ENCODE data around the gene NUDT12.
A peak's percentile ranks its signal among the peaks of the same experiment; 100 is the strongest.

NUDT12 gene

GRCh38 chr5:103562453-103563157 lies at the start of gene NUDT12:
Gene NUDT12 (minus strand): TSS chr5:103562789. CDS start chr5:103560248, 2,541 bp downstream.
- peak; percentile 90 for DNase-seq

GRCh38 chr5:103607346-103607745 lies 44.8 kb upstream of the NUDT12 start:
- no peak for DNase-seq

DNA sequence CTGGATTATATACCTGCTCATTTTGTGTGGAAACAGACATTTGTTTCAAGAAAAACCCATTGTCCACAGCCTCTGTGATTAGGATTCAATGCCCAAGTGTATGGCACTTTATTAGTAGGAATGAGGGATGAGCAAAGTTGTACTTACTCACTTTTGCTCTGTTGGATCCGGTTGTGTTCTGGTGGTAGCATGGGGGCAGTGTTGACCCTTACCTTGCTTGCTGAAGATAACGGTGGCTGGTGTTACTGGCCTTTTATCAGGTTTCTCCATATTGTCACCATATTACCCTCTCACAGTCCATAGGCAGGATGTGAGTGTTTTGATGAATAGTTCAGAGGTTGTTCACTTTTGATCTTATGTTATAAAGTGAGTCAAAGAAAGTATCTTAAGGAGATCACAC lies 42.7 kb upstream of the NUDT12 start:
- no peak for DNase-seq

DNA sequence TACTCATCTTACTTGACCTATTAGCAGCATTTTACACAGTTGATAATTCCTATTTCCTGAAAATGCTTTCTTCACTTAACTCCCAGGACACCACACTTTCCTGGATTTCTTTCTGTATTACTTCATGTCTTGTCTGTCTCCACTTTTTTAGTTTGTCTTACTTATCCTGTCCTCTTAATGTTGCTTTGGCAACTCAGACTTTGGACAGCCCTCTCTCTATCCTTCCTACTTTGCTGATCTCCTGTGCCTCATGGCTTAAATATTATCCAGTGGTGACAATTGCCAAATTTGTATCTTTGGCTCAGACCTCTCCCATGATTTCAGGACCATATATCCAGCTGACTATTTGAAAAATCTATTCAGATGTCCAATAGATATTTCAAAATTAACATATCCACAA lies 39.8 kb upstream of the NUDT12 start:
- DNase-seq = no peak

- DNase-seq = no peak
These were observed 38.7 kb upstream of the NUDT12 start for GRCh38 chr5:103601314-103601713.

DNA sequence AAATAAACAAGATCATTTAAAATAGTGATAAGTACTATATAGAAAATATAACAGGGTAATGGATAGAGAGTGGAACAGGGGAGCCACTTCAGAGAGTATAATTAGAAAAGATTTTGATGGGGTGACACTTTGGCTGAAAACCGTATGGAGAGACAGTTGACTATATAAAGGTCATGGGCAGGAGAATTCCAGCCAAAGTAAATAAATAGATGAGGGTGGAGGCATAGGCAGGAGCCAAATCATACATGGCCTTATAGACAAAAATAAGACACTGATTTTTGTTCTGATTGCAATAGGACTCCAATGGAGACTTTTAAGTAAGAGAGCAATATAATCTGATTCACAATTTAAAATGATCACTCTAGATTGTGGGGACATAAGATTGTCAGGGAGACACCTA lies 37.5 kb upstream of the NUDT12 start:
- no peak for DNase-seq

GRCh38 chr5:103598997-103599566 lies 36.5 kb upstream of the NUDT12 start:
- DNase-seq = no peak

DNA sequence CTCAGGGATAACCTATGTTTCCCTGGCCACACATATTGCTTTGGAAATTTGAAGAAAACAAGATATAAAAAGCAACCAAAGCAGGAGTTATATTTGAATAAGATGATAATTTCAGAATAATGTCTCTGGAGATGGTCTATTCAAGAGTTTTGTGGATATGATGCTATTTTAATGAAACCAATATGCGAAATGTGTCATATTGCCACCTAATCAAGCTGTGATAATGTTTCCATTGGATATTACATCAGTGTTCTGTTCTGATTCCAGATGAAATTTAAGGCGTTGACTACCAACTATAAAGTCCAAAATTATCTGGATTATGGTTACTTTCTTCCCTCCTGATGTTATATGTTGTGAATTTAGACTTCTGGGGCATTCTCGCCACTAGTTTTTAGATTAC lies 27.6 kb upstream of the NUDT12 start:
- no peak for DNase-seq

- no peak for DNase-seq
These were observed 27.2 kb upstream of the NUDT12 start for GRCh38 chr5:103589776-103590175.

DNA sequence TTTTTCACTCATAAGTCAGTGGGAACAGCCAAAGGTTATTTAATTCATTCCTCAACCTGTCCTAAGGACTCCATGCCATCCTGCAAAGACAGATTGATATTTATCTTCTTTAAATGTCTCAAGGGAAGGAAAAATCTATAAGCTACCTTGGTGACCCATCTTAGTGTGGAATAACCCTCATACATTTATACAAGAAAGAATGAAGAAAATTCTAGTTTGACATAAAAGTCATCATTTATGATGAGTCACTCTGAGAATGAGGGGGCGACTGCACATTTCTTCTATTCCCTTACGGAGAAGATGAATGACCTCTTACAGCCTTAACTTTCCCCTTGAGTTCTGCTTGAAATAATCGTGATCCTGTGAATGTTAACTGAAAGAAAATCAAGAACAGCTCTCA lies 26.8 kb upstream of the NUDT12 start:
- DNase-seq = no peak

GRCh38 chr5:103587185-103587748 lies 24.7 kb upstream of the NUDT12 start:
- DNase-seq = peak; percentile 27

DNA sequence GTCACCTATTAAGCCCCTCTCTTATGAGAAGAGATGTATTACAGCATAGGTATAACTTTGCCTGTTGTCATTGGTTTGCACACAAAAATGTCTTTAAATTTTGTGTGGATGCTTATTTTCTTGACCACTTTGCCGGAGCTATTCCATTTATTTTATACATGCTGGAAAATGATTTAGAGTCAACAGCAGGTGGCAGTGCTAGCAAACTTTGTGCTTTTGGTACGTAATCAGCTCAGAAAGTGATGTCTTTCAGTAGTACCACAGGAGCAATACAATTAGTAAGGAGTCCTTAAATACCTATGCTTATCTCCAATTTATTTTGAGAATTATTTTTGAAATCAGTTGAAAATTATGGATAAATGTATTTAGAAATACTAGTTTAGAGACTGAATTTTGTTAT lies 19.8 kb upstream of the NUDT12 start:
- DNase-seq = peak; percentile 9

DNA sequence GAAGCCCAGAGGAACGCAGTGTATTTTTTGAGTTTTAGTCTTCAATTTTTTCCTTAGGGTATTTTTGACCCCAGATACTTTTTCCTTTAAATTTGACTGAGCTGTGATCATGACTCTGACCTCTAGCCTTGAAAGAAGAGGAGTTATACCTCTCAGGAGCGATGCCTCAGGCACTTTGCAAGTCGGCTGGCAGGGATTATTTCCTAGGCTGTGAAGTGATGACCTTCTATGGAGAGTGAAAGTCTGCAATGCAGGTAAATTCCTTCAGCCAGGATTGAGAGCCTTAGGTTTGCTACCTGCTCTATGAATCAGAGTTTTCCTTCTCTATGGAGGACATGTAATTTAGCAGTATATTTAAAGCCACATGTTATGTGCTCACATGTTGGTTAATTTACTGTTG lies 10.8 kb upstream of the NUDT12 start:
- no peak for DNase-seq

- DNase-seq = no peak
These were observed 9.9 kb upstream of the NUDT12 start for GRCh38 chr5:103572454-103572853.

DNA sequence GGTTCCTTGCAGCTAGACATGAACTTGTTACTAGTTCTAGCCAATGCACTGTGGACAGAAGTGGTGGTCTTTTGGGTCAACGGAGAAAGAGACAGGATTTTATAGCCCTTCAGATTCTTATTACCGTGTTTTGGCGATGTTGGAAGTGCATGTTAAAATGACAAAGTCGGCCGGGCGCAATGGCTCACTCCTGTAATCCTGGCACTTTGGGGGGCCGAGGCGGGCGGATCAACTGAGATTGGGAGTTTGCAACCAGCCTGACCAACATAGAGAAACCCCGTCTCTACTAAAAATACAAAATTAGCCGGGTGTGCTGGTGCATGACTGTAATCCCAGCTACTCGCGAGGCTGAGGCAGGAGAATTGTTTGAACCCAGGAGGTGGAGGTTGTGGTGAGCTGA lies 9.1 kb upstream of the NUDT12 start:
- no peak for DNase-seq

DNA sequence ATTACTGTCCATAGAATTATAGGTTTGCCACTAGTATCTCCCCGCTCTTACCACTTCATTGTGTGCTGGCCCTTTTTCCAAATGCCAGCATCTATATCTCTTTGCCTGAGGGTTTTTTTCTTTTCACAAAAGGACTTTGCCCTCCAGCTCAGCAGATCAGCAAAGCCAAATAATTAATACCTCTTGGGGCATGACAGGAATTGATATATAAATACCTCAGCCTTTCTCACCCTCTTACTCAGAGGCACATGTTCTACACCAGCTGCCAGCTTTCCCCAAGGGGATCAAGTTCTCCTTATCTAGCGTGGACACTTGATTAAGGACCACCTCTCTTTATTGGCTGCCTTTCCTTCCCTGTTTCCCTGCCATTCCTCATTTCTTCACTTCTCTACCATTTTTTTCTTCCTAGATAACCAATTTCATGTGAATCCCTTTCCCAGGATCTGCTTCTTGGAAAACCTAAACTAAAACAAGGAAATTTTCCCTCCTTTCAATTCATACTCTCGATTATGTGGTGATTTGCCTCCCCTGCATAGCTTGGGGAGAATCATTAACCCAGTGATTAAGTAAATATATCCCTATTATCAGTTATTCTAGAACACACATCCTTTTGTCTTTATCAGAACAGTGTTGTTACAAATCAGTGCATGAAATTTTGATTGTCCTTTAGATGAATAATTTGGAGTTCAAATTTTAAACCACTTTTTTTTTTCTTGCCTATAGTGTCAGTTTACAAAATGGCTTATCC lies 6.9 kb upstream of the NUDT12 start:
- no peak for DNase-seq

GRCh38 chr5:103565719-103566118 lies 3.1 kb upstream of the NUDT12 start:
- no peak for DNase-seq

- DNase-seq = no peak
These were observed 720 bp downstream of the NUDT12 start for GRCh38 chr5:103561685-103562452.

- DNase-seq = no peak
These were observed 1.8 kb downstream of the NUDT12 start for GRCh38 chr5:103560826-103561225.

GRCh38 chr5:103546858-103547257 lies 15.7 kb downstream of the NUDT12 start:
- no peak for DNase-seq

GRCh38 chr5:103542441-103542840 lies 20.1 kb downstream of the NUDT12 start:
- no peak for DNase-seq

GRCh38 chr5:103541569-103541968 lies 21.0 kb downstream of the NUDT12 start:
- DNase-seq = peak; percentile 12

GRCh38 chr5:103541114-103541513 lies 21.5 kb downstream of the NUDT12 start:
- DNase-seq = peak; percentile 25

All from NCI-H2227 treated with DMSO at 0.1 percent for 48 hours (cell line).